Central memory CD4-positive, alpha-beta T cell (primary cell): ENCODE measurements around the gene NR6A1.

Source experiments
- DNase-seq: peaks from one replicate; pipeline ENCODE4 v3.0.0; 2022

The NR6A1 gene

DNA sequence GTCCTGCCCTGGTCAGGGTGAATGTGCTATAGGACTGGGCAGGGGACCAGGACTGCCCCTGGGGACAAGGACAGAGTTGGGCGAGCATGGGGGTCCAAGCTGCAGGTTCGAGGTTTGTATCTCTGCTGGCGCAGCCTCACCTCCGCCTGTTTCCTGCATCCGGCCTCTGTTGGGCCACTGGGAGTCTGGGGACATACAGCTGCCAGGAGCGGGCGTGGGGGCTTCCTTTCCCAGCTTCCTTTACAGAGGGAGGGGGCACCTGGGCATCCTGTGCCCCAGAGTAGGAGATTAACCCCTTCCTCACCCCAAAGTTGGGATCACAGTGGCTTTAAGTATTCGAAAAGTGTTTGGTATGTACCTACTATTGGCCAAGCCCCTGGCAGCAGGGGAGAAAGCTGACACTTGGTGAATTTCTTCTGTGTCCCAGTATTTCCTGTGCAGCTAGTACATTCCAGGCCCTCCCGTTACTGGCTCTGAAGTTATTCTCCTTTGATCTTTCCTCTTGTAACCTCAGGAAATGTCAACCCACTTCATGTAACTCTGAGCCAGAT lies 24.8 kb upstream of the NR6A1 start:
- DNase-seq = no peak

DNA sequence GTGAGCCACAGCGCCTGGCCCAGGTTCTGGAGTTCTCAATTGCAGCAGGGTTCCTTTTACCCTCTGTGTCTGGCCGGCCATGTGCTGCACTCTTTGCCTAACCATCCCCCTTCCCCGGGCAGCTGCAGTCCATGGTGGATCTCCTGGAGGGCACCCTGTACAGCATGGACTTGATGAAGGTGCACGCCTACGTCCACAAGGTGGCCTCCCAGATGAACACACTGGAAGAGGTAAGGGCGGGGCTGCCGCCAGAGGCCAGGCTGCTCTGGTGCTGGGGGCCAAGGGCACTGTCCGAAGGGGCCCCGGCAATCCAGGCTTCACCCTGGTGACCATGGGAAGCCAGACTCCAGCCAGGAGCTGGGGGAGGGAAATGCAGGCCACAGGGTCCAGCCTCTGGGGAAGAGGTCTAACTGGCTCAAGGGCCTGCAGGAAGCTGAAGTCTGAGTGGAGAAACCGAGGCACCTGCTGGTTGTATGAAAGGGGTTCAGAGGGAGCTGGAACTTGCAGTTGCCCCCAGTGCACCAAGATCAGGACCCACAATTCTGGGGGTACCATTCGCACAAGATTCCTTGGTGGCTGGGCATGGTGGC lies 23.9 kb upstream of the NR6A1 start:
- no peak for DNase-seq

DNA sequence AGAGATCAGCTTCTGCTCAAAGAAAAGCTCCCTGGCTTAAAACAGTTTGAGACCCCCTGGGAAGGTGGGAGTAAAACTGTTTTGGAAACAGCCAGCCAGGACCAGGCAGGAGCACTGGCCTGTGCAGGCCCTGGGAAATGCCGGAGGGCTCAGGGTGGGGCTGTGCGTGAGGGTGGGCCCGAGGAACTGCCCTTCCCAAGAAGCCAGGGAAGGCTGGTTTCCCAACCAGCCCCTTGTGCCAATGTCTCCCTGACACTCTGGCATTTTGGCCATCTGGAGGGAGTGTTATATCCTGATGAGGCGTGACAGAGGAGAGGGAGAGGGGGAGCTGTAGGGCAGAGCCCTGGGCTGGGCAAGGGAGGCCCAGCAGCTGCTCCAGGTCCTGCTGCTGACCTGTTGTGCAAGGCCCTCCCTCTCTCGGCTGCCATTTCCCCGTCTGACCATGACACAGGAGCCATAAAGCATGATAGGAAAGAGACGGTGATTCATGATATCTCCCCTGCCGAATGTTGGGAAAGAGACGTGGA lies 22.0 kb upstream of the NR6A1 start:
- DNase-seq = no peak

DNA sequence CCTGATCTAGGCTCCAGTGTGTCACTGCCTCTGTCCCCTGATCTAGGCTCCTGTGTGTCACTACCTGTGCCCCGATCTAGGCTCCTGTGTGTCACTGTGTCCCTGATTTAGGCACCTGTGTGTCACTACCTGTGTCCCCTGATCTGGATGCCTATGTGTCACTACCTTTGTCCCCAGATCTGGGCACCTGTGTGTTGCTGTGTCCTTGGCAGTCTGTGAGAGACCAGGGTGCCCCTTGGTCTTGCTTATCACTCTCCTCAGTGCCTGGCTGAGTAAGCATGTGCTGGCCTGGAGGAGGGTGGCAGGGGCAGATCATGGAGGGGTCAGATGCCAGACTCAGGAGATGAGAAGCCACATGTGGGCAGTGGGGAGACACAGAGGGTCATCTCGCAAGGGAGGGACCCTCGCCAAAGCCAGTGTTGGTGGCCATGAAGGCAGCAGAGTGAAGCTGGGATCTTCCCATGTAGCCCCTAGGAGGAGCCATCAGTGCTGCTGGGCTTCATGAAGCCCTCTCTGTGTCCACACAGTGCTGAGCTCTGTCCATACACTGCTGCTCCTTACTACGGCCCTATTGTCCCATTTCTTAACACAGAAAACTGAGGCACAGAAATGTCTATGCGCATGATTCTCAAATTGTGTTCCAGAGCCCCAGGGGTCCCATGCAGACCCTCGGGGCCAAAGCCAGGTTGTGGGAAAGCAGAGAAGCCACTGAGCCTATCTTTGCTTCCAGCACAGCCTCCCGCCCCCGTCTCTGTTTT lies 21.3 kb upstream of the NR6A1 start:
- DNase-seq = no peak

DNA sequence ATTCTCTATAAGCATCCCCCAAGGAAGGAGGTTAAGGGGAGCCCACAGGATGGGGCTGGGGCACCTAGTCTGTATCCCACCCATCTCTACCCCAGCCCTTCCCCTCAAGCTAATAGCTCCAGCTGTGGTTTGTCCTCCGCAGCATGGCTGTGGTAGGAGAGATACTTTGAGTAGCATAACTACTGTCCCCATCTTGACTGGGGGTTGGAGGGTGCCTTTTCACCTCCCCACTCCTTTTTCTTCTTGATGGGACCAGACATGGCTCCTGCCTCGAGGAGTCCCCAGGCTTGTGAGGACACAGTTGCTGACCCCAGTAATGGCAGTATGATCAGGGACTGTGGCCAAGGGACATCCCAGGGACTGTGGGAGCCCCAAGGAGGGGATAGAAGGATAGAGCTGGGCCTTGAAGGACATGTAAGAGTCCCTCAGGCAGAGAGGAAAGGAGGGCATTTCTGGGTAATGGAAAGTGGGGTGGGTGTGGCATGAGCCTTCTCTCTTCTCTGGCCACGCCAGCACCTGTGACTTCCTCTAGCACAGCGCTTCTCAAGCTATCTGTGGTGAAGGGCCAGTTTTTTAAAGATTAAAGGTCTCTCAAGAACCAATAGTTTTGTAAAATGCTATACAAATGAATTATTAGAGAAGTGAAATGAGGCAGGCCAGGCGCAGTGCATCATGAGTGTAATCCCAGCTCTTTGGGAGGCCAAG lies 19.8 kb upstream of the NR6A1 start:
- DNase-seq = no peak

DNA sequence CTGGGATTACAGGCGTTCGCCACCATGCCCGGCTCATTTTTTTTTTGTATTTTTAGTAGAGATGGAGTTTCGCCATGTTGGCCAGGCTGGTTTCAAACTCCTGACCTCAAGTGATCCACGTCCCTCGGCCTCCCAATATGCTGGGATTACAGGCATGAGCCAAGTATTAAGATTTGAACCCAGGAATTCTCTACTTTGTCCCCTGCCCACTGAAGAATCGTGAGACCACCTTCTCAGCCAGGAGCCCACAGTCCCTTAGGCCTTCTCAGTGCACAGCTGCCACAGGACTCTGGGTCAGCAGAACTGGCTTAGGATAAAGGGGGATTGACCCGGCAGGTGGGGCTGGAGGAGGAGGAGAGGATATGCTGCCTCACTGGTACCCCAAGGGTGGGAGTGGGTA lies 19.2 kb upstream of the NR6A1 start:
- DNase-seq = no peak

DNA sequence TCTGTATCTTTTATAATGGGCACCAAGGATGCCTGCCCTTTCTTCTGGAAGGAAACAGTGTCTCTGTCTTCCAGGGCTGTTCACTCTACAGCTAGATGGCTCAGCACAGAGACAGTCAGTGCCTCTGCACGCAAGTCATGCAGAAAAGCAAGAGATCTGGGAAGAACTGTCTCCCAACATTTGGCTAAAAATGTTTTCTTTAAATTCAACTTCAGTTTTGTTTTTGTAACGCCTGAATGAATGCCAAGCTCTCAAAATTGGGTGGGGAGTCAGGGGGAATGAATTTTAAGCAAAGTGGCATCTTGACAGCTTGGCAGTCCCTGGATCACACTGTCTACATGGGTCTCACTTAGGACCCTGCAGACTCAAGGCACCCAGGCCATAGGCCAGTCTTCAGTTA lies 18.4 kb upstream of the NR6A1 start:
- DNase-seq = no peak

DNA sequence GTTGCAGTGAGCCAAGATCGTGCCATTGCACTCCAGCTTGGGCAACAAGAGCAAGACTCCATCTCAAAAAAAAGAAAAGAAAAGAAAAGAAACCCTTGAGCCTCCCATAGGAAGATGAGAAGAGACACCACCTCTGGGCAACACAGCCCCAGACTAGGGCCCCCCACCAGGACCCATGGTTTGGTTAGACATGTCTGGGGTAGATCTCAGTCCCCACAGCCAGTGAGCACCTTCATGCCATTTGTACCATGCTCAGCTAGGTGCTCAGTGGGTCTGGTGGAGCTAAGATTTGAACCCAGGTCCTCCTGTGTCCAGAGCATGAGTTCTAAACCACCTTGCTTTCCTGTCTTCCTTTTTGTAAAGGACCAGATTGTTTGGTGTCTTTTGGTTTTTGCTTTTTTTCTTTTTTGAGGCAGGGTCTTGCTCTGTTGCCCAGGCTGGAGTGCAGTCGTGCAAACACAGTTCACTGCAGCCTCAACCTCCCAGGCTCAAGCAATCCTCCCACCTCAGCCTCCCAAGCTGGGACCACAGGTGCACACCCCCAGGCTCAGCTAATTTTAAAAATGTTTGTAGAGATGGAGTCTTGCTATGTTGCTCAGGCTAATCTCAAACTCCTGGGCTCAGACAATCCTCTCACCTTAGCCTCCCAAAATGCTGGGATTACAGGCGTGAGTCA lies 17.6 kb upstream of the NR6A1 start:
- no peak for DNase-seq

DNA sequence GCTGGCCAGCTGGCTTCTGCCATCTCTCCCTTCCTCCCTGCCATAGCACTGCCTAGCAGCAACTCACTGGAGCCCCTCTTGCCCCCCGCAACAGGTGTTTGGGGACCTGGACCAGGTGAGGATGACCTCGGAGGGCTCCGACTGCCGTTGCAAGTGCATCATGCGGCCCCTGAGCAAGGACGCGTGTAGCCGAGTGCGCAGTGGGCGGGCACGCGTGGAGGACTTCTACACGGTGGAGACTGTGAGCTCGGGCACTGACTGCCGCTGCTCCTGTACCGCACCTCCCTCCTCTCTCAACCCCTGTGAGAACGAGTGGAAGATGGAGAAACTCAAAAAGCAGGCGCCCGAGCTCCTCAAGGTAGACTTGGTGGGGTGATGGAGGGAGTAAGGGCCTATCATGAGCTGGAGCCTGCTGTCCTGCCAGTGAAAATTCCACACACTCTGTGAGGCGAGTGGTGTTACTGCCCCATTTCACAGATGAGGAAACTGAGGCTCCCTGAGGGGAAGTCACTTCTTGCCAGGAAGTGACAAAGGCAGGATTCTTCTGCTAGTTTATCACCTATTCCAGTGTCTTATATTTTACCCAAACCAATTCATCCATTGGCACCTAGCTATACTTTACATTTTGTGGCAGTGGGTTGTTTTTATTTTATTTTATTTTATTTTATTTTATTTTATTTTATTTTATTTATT lies 15.9 kb upstream of the NR6A1 start:
- no peak for DNase-seq

DNA sequence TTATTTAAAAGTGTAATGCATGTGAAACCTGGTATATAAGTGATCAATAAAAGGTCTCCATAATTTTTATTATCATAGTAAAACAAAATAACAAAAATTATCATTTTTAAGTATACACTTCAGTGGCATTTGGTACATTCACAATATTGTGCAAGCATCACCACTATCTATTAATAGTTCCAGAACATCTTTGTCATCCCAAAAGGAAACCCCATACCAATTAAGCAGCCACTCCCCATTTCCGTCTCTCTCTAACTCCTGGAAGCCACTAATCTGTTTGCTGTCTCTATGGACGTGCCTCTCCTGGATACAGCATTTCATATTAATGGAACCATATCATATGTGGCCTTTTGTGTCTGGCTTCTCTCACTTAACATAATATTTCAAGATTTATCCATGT lies 13.4 kb upstream of the NR6A1 start:
- no peak for DNase-seq

DNA sequence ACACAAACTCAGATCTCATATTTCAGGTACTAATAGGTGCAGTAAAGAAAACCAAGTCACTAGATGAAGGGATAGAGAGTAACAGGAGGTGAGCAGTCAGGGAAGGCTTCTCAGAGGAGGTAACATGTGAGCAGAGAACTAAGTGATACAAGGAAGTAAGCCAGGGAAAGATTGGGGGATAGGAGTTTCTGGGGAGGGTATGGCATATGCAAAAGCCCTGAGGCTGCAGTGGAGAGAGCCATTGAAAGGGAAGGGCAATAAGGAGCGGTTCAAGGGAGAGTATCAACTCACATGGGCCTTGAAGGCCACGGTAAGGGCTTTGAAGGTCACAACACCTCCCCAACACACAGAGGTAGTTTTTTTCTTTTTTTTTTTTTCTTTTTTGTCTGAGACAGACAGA lies 12.7 kb upstream of the NR6A1 start:
- no peak for DNase-seq

DNA sequence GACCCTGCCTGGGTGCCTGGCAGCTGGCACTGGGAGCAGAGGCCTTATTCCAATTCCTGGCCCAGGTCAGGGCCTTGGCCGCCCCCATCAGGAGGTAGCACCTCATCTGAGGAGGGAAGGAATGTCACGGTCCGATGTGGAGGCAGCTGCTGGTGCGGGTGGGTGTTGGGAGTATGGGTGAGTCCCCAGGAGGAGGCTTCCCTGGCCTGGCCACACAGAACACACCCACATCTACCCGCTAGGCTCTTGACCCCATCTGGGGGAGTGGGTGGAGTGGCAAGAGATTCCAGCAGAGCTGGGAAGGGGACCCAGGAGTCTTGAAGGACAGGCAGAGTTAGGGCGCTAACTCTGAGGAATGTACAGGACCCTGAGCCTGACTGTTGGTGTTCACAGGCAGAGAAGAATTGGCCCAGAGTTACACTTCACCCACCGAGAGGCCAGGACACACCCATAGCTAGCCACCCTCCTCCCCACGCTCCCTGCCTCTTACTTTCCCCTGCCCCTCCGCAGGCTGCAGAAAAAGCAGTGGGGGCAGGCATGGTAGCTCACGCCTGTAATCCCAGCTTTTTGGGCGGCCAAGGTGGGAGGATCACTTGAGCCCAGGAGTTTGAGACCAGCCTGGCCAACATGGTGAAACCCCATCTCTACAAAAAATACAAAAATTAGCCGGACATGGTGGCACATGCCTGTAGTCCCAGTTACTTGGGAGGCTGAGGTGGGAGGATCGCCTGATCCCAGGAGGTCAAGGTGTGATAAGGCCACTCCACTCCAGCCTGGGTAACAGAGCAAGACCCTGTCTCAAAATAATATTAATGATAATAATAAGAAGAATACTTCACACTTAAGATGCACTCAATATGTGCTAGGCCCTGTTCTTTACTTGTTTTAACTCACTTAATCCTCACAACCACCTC lies 11.8 kb upstream of the NR6A1 start:
- DNase-seq = no peak

DNA sequence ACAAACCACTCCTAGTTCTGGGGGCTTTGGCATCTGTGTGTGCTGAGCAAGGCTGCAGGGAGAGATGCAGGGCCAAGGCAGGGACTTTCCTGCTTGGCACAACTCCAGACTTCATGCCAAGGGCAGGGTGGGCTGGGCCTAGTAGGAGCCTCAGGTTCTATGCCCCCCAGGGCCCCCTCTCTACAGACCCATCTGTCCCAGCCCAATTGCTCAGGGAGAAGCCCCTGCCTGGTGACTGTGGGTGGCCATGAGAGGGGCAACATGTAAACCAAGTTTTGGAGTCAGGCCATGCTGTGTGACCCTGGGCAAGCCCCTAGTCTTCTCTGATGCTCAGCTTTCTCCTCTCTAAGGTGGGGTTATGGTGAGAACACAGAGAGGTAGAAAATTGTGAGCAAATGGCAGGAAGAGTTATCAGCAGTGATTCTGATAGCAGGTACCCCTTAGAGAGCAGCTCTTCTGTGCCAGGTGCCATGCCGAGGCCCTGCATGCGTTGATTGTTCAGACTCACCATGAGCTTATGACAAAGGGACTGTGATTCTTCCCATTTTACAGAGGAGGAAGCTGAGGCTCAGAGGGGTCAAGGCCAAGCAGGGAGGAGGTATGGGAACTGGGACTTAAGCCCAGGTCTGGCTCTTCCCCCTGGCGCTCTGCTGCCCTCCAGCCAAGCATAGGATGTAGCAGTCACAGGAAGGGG lies 11.0 kb upstream of the NR6A1 start:
- no peak for DNase-seq

DNA sequence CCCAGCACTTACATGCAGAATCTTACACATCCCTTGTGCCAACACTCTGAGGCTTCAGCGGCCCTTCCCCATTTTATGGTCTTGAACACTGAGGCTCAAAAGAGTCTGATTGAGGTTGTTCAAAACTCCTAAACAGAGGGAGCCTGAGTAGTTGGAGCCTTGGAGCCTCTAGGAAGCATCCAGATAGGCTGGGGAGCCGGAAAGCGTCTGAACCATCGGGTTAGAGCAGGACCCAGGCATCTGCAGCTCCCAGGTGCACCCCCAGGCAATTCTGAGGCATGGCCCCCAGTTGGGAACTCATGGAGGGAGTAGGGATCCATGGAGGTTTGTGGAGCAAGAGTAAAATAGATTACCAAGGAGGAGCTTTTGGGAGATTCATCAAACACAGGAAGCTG lies 9.6 kb upstream of the NR6A1 start:
- no peak for DNase-seq

DNA sequence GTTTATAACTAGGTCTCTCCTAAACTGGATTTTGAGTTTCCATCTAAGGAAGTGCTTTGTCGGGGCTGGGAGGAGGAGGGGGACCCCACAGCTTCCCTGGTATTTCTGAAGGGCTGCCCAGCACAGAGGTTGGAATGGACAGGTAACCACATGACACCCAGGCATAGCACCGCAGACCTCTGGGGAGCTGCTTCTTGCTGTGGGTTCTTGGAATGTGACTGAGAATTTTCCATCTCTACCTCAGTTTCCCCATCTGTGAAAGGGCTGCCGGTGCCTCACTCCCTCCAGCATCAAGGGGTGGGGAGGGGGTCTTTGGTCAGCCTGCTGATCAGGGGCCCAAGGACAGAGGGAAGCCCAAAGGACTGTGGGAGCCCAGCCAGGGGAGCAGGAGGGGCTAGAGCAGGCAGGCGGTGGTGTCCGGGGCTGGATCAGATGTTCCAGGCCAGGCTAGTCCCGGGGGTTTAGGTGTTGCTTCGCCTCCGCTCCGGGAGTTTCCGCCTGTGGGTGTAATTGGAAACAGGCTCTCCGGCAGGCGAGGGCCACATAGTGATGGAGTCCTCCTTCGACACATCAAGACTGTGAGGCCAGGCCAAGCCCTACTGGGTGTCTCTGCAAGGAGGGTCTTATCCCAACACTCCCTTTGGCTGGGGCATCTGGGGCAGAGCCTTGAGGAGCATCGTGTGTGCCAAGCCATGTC lies 9.1 kb upstream of the NR6A1 start:
- no peak for DNase-seq

DNA sequence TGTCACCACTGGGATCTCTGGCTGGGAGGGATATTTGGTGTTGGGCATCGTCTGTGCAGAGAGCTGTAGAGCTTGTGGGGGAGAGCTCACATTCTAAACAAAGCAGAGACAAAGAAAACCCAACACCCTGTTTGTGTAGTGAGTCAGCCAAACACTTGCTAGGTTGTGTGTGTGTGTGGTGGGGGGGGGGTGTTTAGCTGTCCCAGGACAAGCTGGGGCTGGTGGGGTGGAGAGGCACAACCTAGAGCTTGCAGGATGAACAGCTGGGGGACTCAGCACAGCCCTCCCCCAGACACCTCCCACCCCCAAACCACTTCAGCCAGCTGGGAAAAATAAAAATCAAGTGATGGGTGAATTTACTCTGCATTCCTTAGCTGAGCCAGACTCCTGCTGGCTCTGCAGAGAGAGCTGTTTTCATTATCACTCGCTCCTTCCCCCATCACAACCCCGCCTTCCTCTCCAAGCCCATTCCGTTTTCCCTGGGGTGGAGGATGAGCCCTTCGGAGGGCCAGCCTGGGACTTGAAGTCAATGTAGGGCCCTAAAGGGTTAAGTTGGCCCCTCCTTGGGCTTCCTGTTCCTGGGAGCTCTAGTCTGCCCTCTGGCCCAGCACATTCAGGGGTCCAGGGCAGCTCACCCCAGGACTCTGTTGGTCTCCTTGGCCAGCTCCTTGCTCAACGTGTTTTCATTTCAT lies 8.4 kb upstream of the NR6A1 start:
- no peak for DNase-seq

DNA sequence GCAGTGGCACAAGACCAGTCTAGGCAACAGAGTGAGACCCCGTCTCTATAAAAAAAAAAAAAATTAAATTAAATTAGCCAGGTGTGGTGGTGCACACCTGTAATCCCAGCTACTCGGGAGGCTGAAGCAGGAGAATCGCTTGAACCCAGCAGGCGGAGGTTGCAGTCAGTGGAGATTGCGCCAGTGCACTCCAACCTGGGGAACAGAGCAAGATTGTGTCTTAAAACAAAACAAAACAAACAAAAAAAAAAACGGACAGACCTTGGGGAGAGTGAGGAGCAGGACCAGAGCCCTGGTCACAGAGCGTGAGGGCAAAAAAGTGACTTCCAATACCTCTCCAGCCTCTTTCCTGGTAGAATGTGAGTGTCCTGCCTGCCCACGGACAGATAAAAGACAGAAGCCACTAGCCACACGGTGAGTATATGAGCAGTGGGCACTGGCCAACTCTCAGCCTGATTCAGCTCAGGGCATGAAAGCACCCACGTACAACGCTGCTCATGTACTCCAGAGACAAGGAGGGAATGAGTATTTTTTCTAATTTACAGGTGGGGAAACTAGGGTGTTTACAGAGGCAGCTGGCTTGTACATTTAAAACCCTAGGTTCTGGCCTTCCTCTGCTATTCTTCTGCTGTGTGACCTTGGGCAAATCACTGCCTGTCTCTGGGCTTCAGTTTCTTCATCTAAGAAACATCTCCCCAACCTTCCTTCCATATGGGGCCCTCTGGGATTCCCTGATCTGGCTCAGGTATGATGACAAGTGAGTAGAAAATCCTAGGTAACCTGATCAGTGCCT lies 7.7 kb upstream of the NR6A1 start:
- DNase-seq = no peak

DNA sequence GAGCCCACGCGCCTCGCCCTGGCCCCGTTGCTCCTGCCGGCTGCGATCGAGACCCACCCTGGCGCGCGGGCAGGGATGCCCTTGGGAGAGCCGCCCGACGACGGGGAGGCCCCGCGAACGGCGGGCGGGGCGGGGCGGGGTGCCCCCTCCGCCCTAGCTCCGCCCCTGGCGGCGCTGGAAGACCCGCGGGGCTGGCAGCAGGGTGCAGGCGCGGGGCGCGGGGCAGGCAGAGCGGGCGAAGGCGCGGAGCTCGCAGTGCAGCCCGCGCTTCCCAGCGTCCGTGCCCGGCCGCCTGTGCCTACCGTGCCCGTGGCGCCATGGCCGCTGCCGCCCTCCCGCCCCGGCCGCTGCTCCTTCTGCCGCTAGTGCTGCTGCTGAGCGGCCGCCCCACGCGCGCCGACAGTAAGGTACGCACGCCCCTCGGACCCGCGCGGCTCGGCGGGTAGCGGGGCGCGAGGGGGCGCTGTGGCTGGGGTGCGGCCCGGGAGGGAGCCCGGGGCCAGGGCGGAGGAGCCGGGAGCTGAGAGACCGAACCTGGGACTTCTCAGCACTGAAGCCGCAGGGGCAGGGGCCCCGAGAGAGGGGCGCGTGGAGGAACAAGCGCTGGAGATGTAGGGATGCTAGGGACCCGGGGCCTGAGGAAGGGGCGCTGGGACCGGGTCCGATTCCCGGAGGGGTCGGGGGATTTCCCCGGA lies 6.0 kb upstream of the NR6A1 start, which contains the start of gene OLFML2A:
Gene OLFML2A (plus strand): TSS at position 180 of the 695 bp plus-strand sequence. CDS start 138 bp downstream, at position 318.
- no peak for DNase-seq
